Testis (tissue), 2 donors: ENCODE results near the gene SPEF2.

ENCODE experiments used
- CTCF ChIP-seq, 3 experiments: fragments of 450-650 bp in 2 of 3; fragments of 200-600 bp in 1 of 3; sonication (generic) in 1 of 3; IDR thresholded peaks; one replicate each; pipeline ENCODE4 v1.5.1; 2016 to 2019; ENCODE audit warnings: antibody characterized with exemption in 3 of 3, mild to moderate bottlenecking in 2 of 3, moderate library complexity in 1 of 3
- POLR2A ChIP-seq: fragments of 450-650 bp; IDR thresholded peaks from one replicate; pipeline ENCODE4 v1.6.1; 2017; ENCODE audit warnings: antibody characterized with exemption, mild to moderate bottlenecking, moderate library complexity

GRCh38 chr5:35587419-35587818 lies 30.2 kb upstream of the SPEF2 start:
- TF ChIP-seq CTCF (IDR thresholded peaks at IDR 0.05) (no peak), POLR2A (no peak)
